AML-193 (cell line): ENCODE results near the gene STUM.
A peak's percentile ranks its signal among the peaks of the same experiment; 100 is the strongest.
"Not testable (repeated sequence)": the region's sequence is repeated elsewhere in the genome, so short reads cannot be mapped to it uniquely, and the experiment has no call there.

ENCODE experiments used
- DNase-seq, 2 experiments: peaks; one replicate each; lab custom pipeline; 2025; lab: John Stamatoyannopoulos, UW

The STUM gene

GRCh38 chr1:226604560-226605317 lies 56.2 kb downstream of the STUM start:
- DNase-seq: no peak

- no peak for DNase-seq
Observed at GRCh38 chr1:226605318-226605950, 56.9 kb downstream of the STUM start.

- no peak for DNase-seq
Observed at GRCh38 chr1:226606311-226607267, 58.0 kb downstream of the STUM start.

GRCh38 chr1:226607268-226607660 lies 58.7 kb downstream of the STUM start:
- DNase-seq: no peak

GRCh38 chr1:226607821-226608220 lies 59.3 kb downstream of the STUM start:
- DNase-seq: no peak

- DNase-seq: peak; percentile 17 to 41
Observed at GRCh38 chr1:226608699-226609505, 60.3 kb downstream of the STUM start.

GRCh38 chr1:226609836-226610455 lies 61.4 kb downstream of the STUM start:
- DNase-seq: no peak

GRCh38 chr1:226610671-226611070 lies 62.1 kb downstream of the STUM start:
- no peak for DNase-seq

- no peak for DNase-seq
Observed at GRCh38 chr1:226611301-226611700, 62.7 kb downstream of the STUM start.

- not testable (repeated sequence) for DNase-seq
Observed at GRCh38 chr1:226611980-226612379, 63.4 kb downstream of the STUM start.

GRCh38 chr1:226615876-226616275 lies 67.3 kb downstream of the STUM start:
- no peak for DNase-seq

- no peak for DNase-seq
Observed at GRCh38 chr1:226616636-226617035, 68.1 kb downstream of the STUM start.

- no peak for DNase-seq
Observed at GRCh38 chr1:226617109-226617508, 68.5 kb downstream of the STUM start.

GRCh38 chr1:226617719-226618118 lies 69.2 kb downstream of the STUM start:
- not testable (repeated sequence) for DNase-seq

GRCh38 chr1:226618380-226618779 lies 69.8 kb downstream of the STUM start:
- DNase-seq: no peak

- DNase-seq: no peak
Observed at GRCh38 chr1:226619031-226619430, 70.5 kb downstream of the STUM start.

GRCh38 chr1:226622012-226622411 lies 73.4 kb downstream of the STUM start:
- DNase-seq: no peak

- DNase-seq: no peak
Observed at GRCh38 chr1:226624526-226624925, 76.0 kb downstream of the STUM start.

- no peak for DNase-seq
Observed at GRCh38 chr1:226625326-226625725, 76.8 kb downstream of the STUM start.

- DNase-seq: no peak
Observed at GRCh38 chr1:226625832-226626576, 77.4 kb downstream of the STUM start.
